Mucosa of stomach (tissue), 1 donor: ENCODE measurements around the gene EBF4.

ENCODE experiments used
- H3K27me3 ChIP-seq: one replicate; pipeline ENCODE4 v1.7.0; 2013; ENCODE audit warnings: mild to moderate bottlenecking, low read length; ENCODE audit not compliant: control insufficient read depth, insufficient read depth
- H3K36me3 ChIP-seq: one replicate; pipeline ENCODE4 v1.7.0; 2013; ENCODE audit warnings: low read length; ENCODE audit not compliant: control insufficient read depth, insufficient read depth
- H3K4me1 ChIP-seq: one replicate; pipeline ENCODE4 v1.7.0; 2013; ENCODE audit warnings: mild to moderate bottlenecking, low read length; ENCODE audit not compliant: control insufficient read depth, insufficient read depth
- H3K4me3 ChIP-seq: one replicate; pipeline ENCODE4 v1.7.0; 2013; ENCODE audit warnings: low read length
- H3K9ac ChIP-seq: one replicate; pipeline ENCODE4 v1.7.0; 2013; ENCODE audit warnings: mild to moderate bottlenecking, low read length, moderate library complexity
- H3K9me3 ChIP-seq: one replicate; pipeline ENCODE4 v1.7.0; 2013; ENCODE audit warnings: mild to moderate bottlenecking, low read length, moderate library complexity; ENCODE audit not compliant: control insufficient read depth
- donor health status: Pancreatic carcinoma.

EBF4 gene

GRCh38 chr20:2692036-2692885 lies at the start of gene EBF4:
EBF4 (plus strand) TSS chr20:2692780; CDS start chr20:2693646, 866 bp downstream.
- Histone ChIP-seq H3K9me3 (no peaks in the 10 kb centered on the region), H3K36me3 (no peaks in the 10 kb centered on the region), H3K4me1 (peaks cover 13% of the 10 kb centered on the region), H3K4me3 (no peak within 1 kb of the TSS), H3K27me3 (peaks cover 55% of the 10 kb centered on the region), H3K9ac (peak within 1 kb of the TSS; percentile 13)

- Histone ChIP-seq H3K9ac (no peak overlapping the region), H3K4me3 (no peak overlapping the region), H3K4me1 (no peaks in the 10 kb centered on the region), H3K9me3 (no peaks in the 10 kb centered on the region), H3K27me3 (no peaks in the 10 kb centered on the region), H3K36me3 (no peaks in the 10 kb centered on the region)
Observed at GRCh38 chr20:2643708-2644107, 48.9 kb upstream of the EBF4 start.

GRCh38 chr20:2651772-2652723 lies 40.5 kb upstream of the EBF4 start, which contains the start of gene NOP56:
NOP56 (plus strand) TSS chr20:2652632; CDS start chr20:2652661, 29 bp downstream.
- Histone ChIP-seq H3K4me3 (peak within 1 kb of the TSS; percentile 80), H3K36me3 (peaks cover 21% of the 10 kb centered on the region), H3K4me1 (peaks cover 6% of the 10 kb centered on the region), H3K9me3 (no peaks in the 10 kb centered on the region), H3K27me3 (no peaks in the 10 kb centered on the region), H3K9ac (peak within 1 kb of the TSS; percentile 78)

- Histone ChIP-seq H3K4me3 (peak overlapping the region; percentile 33), H3K9ac (peak overlapping the region; percentile 69), H3K4me1 (peaks cover 6% of the 10 kb centered on the region), H3K27me3 (no peaks in the 10 kb centered on the region), H3K36me3 (peaks cover 21% of the 10 kb centered on the region), H3K9me3 (no peaks in the 10 kb centered on the region)
Observed at GRCh38 chr20:2652724-2653555, 39.6 kb upstream of the EBF4 start.

GRCh38 chr20:2653556-2654383 lies 38.8 kb upstream of the EBF4 start:
- peaks cover 26% of the 10 kb centered on the region for H3K36me3 ChIP-seq
- H3K27me3 ChIP-seq, result no peaks in the 10 kb centered on the region
- H3K4me3 ChIP-seq, result peak overlapping the region; percentile 33

GRCh38 chr20:2654384-2654822 lies 38.2 kb upstream of the EBF4 start:
- no peak overlapping the region for H3K4me3 ChIP-seq
- H3K36me3 ChIP-seq, result peaks cover 26% of the 10 kb centered on the region
- peaks cover 6% of the 10 kb centered on the region for H3K4me1 ChIP-seq
- no peaks in the 10 kb centered on the region for H3K27me3 ChIP-seq
- no peaks in the 10 kb centered on the region for H3K9me3 ChIP-seq
- peak overlapping the region; percentile 49 for H3K9ac ChIP-seq

More at GRCh38 chr20:2653556-2654383, 38.8 kb upstream of the EBF4 start:
- H3K4me1 ChIP-seq, result peaks cover 6% of the 10 kb centered on the region
- peak overlapping the region; percentile 69 for H3K9ac ChIP-seq
- no peaks in the 10 kb centered on the region for H3K9me3 ChIP-seq

- peaks cover 6% of the 10 kb centered on the region for H3K4me1 ChIP-seq
- no peaks in the 10 kb centered on the region for H3K9me3 ChIP-seq
- no peaks in the 10 kb centered on the region for H3K27me3 ChIP-seq
- peaks cover 26% of the 10 kb centered on the region for H3K36me3 ChIP-seq
- H3K4me3 ChIP-seq, result no peak overlapping the region
- H3K9ac ChIP-seq, result no peak overlapping the region
Observed at GRCh38 chr20:2654831-2655230, 37.7 kb upstream of the EBF4 start.

- peaks cover 6% of the 10 kb centered on the region for H3K4me1 ChIP-seq
- no peak overlapping the region for H3K9ac ChIP-seq
- H3K4me3 ChIP-seq, result no peak overlapping the region
- no peaks in the 10 kb centered on the region for H3K9me3 ChIP-seq
- no peaks in the 10 kb centered on the region for H3K27me3 ChIP-seq
- peaks cover 29% of the 10 kb centered on the region for H3K36me3 ChIP-seq
Observed at GRCh38 chr20:2655331-2656116, 37.1 kb upstream of the EBF4 start.

GRCh38 chr20:2656471-2657117 lies 36.0 kb upstream of the EBF4 start:
- H3K4me1 ChIP-seq, result peaks cover 6% of the 10 kb centered on the region
- H3K36me3 ChIP-seq, result peaks cover 31% of the 10 kb centered on the region
- no peaks in the 10 kb centered on the region for H3K27me3 ChIP-seq
- no peaks in the 10 kb centered on the region for H3K9me3 ChIP-seq
- H3K9ac ChIP-seq, result no peak overlapping the region
- no peak overlapping the region for H3K4me3 ChIP-seq

GRCh38 chr20:2657241-2657640 lies 35.3 kb upstream of the EBF4 start:
- H3K9me3 ChIP-seq, result no peaks in the 10 kb centered on the region
- peaks cover 6% of the 10 kb centered on the region for H3K4me1 ChIP-seq
- H3K9ac ChIP-seq, result no peak overlapping the region
- H3K27me3 ChIP-seq, result no peaks in the 10 kb centered on the region
- H3K4me3 ChIP-seq, result no peak overlapping the region
- peaks cover 31% of the 10 kb centered on the region for H3K36me3 ChIP-seq
